MM.1S (cell line): ENCODE measurements around the gene PTPRK.

ENCODE experiments used
- DNase-seq: peaks from one replicate; pipeline ENCODE4 v3.0.0-alpha.2; 2015
- H2AFZ ChIP-seq: fragments of 300-600 bp; sonication (generic); 2 replicates; pipeline ENCODE4 v1.6.0; 2016; ENCODE audit warnings: antibody characterized with exemption, low read length
- H3F3A ChIP-seq: fragments of 300-600 bp; sonication (generic); 2 replicates; pipeline ENCODE4 v1.6.1; 2016; ENCODE audit warnings: mild to moderate bottlenecking, antibody characterized with exemption, low read length, moderate library complexity, mixed read lengths; ENCODE audit not compliant: insufficient read depth
- H3K27ac ChIP-seq: fragments of 300-600 bp; sonication (generic); 2 replicates; pipeline ENCODE4 v1.5.1; 2016; ENCODE audit warnings: mild to moderate bottlenecking, low read length
- H3K27me3 ChIP-seq: fragments of 300-600 bp; sonication (generic); replicated peaks from 2 replicates; pipeline ENCODE4 v1.6.0; 2016; ENCODE audit warnings: low read length; ENCODE audit not compliant: insufficient read depth
- H3K36me3 ChIP-seq: fragments of 300-600 bp; sonication (generic); replicated peaks from 2 replicates; pipeline ENCODE4 v1.6.1; 2016; ENCODE audit warnings: mild to moderate bottlenecking, low read length, mixed read lengths; ENCODE audit not compliant: insufficient read depth
- H3K4me1 ChIP-seq: fragments of 300-600 bp; sonication (generic); 2 replicates; pipeline ENCODE4 v1.6.1; 2016; ENCODE audit warnings: low read length, mixed read lengths
- H3K4me2 ChIP-seq: fragments of 300-600 bp; sonication (generic); 2 replicates; pipeline ENCODE4 v1.6.0; 2016; ENCODE audit warnings: low read depth, low read length
- H3K4me3 ChIP-seq: fragments of 300-600 bp; sonication (generic); 2 replicates; pipeline ENCODE4 v1.5.1; 2016; ENCODE audit warnings: low read length, mixed read lengths
- H3K79me2 ChIP-seq: fragments of 300-600 bp; sonication (generic); 2 replicates; pipeline ENCODE4 v1.6.1; 2016; ENCODE audit warnings: mixed run types, low read length, mixed read lengths
- H3K9ac ChIP-seq: fragments of 300-600 bp; sonication (generic); 2 replicates; pipeline ENCODE4 v1.6.1; 2016; ENCODE audit warnings: low read length, mixed read lengths
- H3K9me2 ChIP-seq: fragments of 300-600 bp; sonication (generic); replicated peaks from 2 replicates; pipeline ENCODE4 v1.6.1; 2016; ENCODE audit warnings: mild to moderate bottlenecking, low read length, mixed read lengths; ENCODE audit not compliant: insufficient read depth
- H3K9me3 ChIP-seq: fragments of 300-600 bp; sonication (generic); replicated peaks from 2 replicates; pipeline ENCODE4 v1.6.1; 2016; ENCODE audit warnings: mild to moderate bottlenecking, low read length, mixed read lengths; ENCODE audit not compliant: insufficient read depth
- H4K20me1 ChIP-seq: fragments of 300-600 bp; sonication (generic); 2 replicates; pipeline ENCODE4 v1.6.1; 2016; ENCODE audit warnings: mild to moderate bottlenecking, low read length, moderate library complexity, mixed read lengths; ENCODE audit not compliant: insufficient read depth
- EZH2 ChIP-seq: fragments of 300-600 bp; sonication (generic); optimal IDR thresholded peaks from 2 replicates; pipeline ENCODE3; 2017; ENCODE audit warnings: low read depth, mild to moderate bottlenecking, antibody characterized with exemption, low read length, mixed read lengths
- EZH2phosphoT487 ChIP-seq: fragments of 300-600 bp; sonication (generic); IDR thresholded peaks from 2 replicates; pipeline ENCODE4 v1.6.1; 2018; ENCODE audit warnings: antibody characterized with exemption, low read length
- TF ChIP-seq, protein P1 (sequence below): fragments of 300-600 bp; sonication (generic); IDR thresholded peaks from 2 replicates; pipeline ENCODE4 v1.5.1; 2016; ENCODE audit warnings: antibody characterized with exemption, low read length, mixed read lengths

The PTPRK gene

DNA sequence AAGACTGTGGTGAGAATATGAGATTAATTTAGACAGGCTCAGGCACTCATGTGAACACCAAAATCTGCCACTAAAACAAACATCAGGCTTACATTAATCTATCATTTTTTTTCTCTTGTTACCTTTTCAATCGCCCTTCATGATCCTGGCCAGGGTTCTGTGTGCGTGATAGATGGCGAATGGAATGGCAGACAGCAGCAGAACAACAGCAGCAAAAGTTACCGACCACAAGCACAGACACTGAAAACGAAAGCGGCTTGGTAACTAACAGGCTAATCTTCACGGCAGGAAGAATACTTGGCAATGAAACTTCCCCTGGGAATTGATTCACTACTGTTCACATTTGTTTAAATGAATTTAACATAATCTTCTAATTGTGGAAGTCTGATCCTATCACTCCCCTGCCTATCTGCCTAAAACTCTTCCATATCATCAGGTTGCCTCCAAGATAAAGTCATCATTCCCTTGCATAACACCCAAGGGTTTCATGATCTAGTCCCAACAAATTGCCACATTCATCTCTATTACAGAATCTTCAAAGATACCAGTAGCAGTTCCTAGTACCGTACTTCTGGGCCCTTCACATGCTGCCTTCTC, 28.7 kb downstream of the PTPRK start:
- no peaks in the 10 kb centered on the region for H4K20me1 ChIP-seq
- no peak overlapping the region for H3K27ac ChIP-seq
- H3K9me2 ChIP-seq, result no peaks in the 10 kb centered on the region
- no peaks in the 10 kb centered on the region for H3K4me1 ChIP-seq
- no peaks in the 10 kb centered on the region for H3K9me3 ChIP-seq
- H3K27me3 ChIP-seq, result no peaks in the 10 kb centered on the region
- H3K9ac ChIP-seq, result no peak overlapping the region
- no peak for DNase-seq
- no peaks in the 10 kb centered on the region for H3F3A ChIP-seq
- TF ChIP-seq EZH2 (no peak), EZH2phosphoT487 (no peak)
- TF ChIP-seq, protein P1, sequence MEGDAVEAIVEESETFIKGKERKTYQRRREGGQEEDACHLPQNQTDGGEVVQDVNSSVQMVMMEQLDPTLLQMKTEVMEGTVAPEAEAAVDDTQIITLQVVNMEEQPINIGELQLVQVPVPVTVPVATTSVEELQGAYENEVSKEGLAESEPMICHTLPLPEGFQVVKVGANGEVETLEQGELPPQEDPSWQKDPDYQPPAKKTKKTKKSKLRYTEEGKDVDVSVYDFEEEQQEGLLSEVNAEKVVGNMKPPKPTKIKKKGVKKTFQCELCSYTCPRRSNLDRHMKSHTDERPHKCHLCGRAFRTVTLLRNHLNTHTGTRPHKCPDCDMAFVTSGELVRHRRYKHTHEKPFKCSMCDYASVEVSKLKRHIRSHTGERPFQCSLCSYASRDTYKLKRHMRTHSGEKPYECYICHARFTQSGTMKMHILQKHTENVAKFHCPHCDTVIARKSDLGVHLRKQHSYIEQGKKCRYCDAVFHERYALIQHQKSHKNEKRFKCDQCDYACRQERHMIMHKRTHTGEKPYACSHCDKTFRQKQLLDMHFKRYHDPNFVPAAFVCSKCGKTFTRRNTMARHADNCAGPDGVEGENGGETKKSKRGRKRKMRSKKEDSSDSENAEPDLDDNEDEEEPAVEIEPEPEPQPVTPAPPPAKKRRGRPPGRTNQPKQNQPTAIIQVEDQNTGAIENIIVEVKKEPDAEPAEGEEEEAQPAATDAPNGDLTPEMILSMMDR, result no peak
- H3K79me2 ChIP-seq, result no peaks in the 10 kb centered on the region
- H3K36me3 ChIP-seq, result no peaks in the 10 kb centered on the region
- H2AFZ ChIP-seq, result no peak overlapping the region
- no peak overlapping the region for H3K4me2 ChIP-seq
- H3K4me3 ChIP-seq, result no peak overlapping the region

DNA sequence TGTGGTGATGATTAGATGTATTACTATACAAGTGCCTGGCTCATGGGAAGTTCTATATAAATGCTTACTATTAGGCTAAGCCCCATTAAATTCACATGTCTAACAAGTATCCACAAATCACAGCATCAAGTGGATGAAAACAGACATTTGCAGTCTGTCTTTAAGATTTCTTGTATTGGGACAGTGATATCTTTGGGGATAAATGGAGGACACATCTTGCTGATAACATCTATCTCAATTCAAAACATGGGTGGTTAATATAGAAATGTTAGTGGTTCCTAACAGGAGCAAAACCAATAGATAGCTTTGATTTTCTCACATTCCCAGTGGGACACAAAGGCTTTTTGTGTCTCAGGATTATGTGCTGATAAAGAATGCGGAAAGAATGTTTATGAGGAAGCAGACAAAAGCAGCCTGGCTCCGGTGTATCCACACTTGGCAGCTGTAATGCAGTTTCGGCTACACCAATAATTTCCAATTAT, 29.3 kb downstream of the PTPRK start:
- Histone ChIP-seq H3K9me3 (no peaks in the 10 kb centered on the region), H3K27ac (no peak overlapping the region), H3K9me2 (no peaks in the 10 kb centered on the region), H3K36me3 (no peaks in the 10 kb centered on the region), H3K9ac (no peak overlapping the region), H2AFZ (no peak overlapping the region), H3K27me3 (no peaks in the 10 kb centered on the region), H3K4me2 (no peak overlapping the region), H3K4me1 (no peaks in the 10 kb centered on the region), H4K20me1 (no peaks in the 10 kb centered on the region), H3K4me3 (no peak overlapping the region), H3K79me2 (no peaks in the 10 kb centered on the region), H3F3A (no peaks in the 10 kb centered on the region)
- DNase-seq, result no peak
- TF ChIP-seq EZH2 (no peak), EZH2phosphoT487 (no peak)
- TF ChIP-seq, protein P1, result no peak

DNA sequence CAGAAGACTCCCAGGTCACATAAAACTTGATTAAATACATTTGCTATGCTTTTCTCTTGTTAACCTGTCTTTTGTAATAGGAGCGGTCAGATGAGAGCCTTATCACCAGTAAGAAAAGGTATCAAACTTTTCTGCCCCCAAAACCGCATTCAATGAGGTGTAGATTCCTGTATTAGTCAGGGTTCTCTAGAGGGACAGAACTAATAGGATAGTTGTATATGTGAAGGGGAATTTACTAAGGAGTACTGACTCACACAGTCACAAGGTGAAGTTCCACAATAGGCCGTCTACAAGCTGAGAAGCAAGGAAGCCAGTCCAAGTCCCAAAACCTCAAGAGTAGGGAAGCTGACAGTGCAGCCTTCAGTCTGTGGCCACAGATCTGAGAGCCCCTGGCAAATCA, 32.7 kb downstream of the PTPRK start:
- Histone ChIP-seq H3K9me3 (no peaks in the 10 kb centered on the region), H3K4me1 (no peaks in the 10 kb centered on the region), H3K9ac (no peak overlapping the region), H3K27ac (no peak overlapping the region), H3K4me2 (no peak overlapping the region), H3K4me3 (no peak overlapping the region), H3F3A (no peaks in the 10 kb centered on the region), H4K20me1 (no peaks in the 10 kb centered on the region), H3K79me2 (no peaks in the 10 kb centered on the region), H3K9me2 (no peaks in the 10 kb centered on the region), H3K27me3 (no peaks in the 10 kb centered on the region), H2AFZ (no peak overlapping the region), H3K36me3 (no peaks in the 10 kb centered on the region)
- TF ChIP-seq EZH2phosphoT487 (no peak), EZH2 (no peak)
- TF ChIP-seq, protein P1, result no peak
- DNase-seq, result no peak
